MCF 10A (cell line): ENCODE data around the gene CSNK2A3. TPM values are rescaled to one million over a fixed set of nuclear protein-coding genes. Genes with fewer than 3 reads are reported as not detected.

ENCODE experiments used
- BruUV-seq: library from RNA; stranded (reverse); fragments of 400-500 nt; replicated peaks from 2 replicates; lab custom pipeline; 2021; lab: Mats Ljungman, UMichigan
- CTCF ChIA-PET: fragments of 300-600 bp; sonication (Branson Sonifier 250); formaldehyde crosslinking; extraction: SDS; loops from one replicate; lab custom pipeline; 2021; ENCODE audit warnings: antibody characterized with exemption, inconsistent platforms; lab: Yijun Ruan, JAX
- POLR2A ChIA-PET: fragments of 300-600, 350-650 bp; sonication (Branson Sonifier 250); formaldehyde crosslinking; extraction: SDS; loops from one replicate; lab custom pipeline; 2020; ENCODE audit warnings: antibody characterized with exemption, inconsistent platforms; lab: Yijun Ruan, JAX
- DNase-seq: peaks from one replicate; pipeline ENCODE4 v3.0.0-alpha.2; 2018; ENCODE audit not compliant: unreplicated experiment
- H3K27ac Mint-ChIP-seq: one replicate; pipeline ENCODE4 v1.8.0; 2022; ENCODE audit warnings: mild to moderate bottlenecking, low read depth, mixed read lengths; ENCODE audit not compliant: unreplicated experiment
- H3K27me3 Mint-ChIP-seq: one replicate; pipeline ENCODE4 v1.8.0; 2022; ENCODE audit warnings: mixed read lengths; ENCODE audit not compliant: insufficient read depth, unreplicated experiment
- H3K36me3 Mint-ChIP-seq: one replicate; pipeline ENCODE4 v1.8.0; 2022; ENCODE audit warnings: mild to moderate bottlenecking, moderate library complexity, mixed read lengths; ENCODE audit not compliant: insufficient read depth, unreplicated experiment
- H3K4me1 Mint-ChIP-seq: one replicate; pipeline ENCODE4 v1.8.0; 2022; ENCODE audit warnings: mixed read lengths; ENCODE audit not compliant: insufficient read depth, unreplicated experiment
- H3K4me3 Mint-ChIP-seq: one replicate; pipeline ENCODE4 v1.8.0; 2022; ENCODE audit warnings: mild to moderate bottlenecking, moderate library complexity, mixed read lengths; ENCODE audit not compliant: unreplicated experiment
- H3K9me3 Mint-ChIP-seq: one replicate; pipeline ENCODE4 v1.8.0; 2022; ENCODE audit warnings: mixed read lengths; ENCODE audit not compliant: unreplicated experiment
- CTCF ChIP-seq: fragments of 200-600 bp; IDR thresholded peaks from one replicate; pipeline ENCODE4 v1.8.0; 2022; ENCODE audit warnings: antibody characterized with exemption, mild to moderate bottlenecking; ENCODE audit not compliant: unreplicated experiment
- intact Hi-C: fragments of 100-400 bp; cut with micrococcal nuclease; formaldehyde crosslinking; loops from 2 replicates; pipeline ENCODE4 v1.14.1; 2022
- total RNA-seq: library from RNA; stranded (reverse); gene quantifications from 2 replicates; pipeline ENCODE4 v1.2.3, GENCODE V29; 2022

CSNK2A3 gene
- total RNA-seq, 1 experiment from 2014 or later = 2.2 TPM

GRCh38 chr11:11380340-11380739 is 27.3 kb upstream of the CSNK2A3 start:
- Mint-ChIP-seq H3K4me3 (no peak overlapping the region), H3K36me3 (peaks cover 6% of the 10 kb centered on the region), H3K27ac (no peak overlapping the region), H3K9me3 (no peaks in the 10 kb centered on the region), H3K27me3 (no peaks in the 10 kb centered on the region), H3K4me1 (no peaks in the 10 kb centered on the region)
- TF ChIP-seq CTCF = no peak
- CTCF ChIA-PET = no interaction called here
- no peak for DNase-seq
- intact Hi-C loops = loop anchor here (10.0 kb wide), 1 partner anchor 244 kb away; the partner anchor contains the start of gene GALNT18
- POLR2A ChIA-PET = interaction anchor here (0.6 kb wide), 1 partner anchor 11 kb away, joined by 3 read pairs; no protein-coding TSS in a partner anchor
- no TSS peak for BruUV-seq

GRCh38 chr11:11379661-11380060 is 26.6 kb upstream of the CSNK2A3 start:
- no peaks in the 10 kb centered on the region for H3K4me1 Mint-ChIP-seq
- intact Hi-C loops = loop anchor here (10.0 kb wide), 1 partner anchor 245 kb away; the partner anchor contains the start of gene GALNT18
- H3K27ac Mint-ChIP-seq = no peak overlapping the region
- no peaks in the 10 kb centered on the region for H3K27me3 Mint-ChIP-seq
- TF ChIP-seq CTCF = no peak
- ChIA-PET POLR2A (no interaction called here), CTCF (no interaction called here)
- H3K9me3 Mint-ChIP-seq = no peaks in the 10 kb centered on the region
- BruUV-seq = no TSS peak
- H3K36me3 Mint-ChIP-seq = peaks cover 6% of the 10 kb centered on the region
- DNase-seq = no peak
- H3K4me3 Mint-ChIP-seq = no peak overlapping the region

GRCh38 chr11:11378184-11378940 is 25.3 kb upstream of the CSNK2A3 start:
- no peak overlapping the region for H3K4me3 Mint-ChIP-seq
- no peaks in the 10 kb centered on the region for H3K4me1 Mint-ChIP-seq
- H3K27me3 Mint-ChIP-seq = no peaks in the 10 kb centered on the region
- no peak for DNase-seq
- no peak overlapping the region for H3K27ac Mint-ChIP-seq
- POLR2A ChIA-PET = no interaction called here
- H3K9me3 Mint-ChIP-seq = no peaks in the 10 kb centered on the region
- H3K36me3 Mint-ChIP-seq = peaks cover 6% of the 10 kb centered on the region
- CTCF ChIA-PET = interaction anchor here (0.6 kb wide), 2 partner anchors 171 to 240 kb away, joined by 3 to 4 read pairs; no protein-coding TSS in a partner anchor
- BruUV-seq = no TSS peak
- intact Hi-C loops = no loop called here
- TF ChIP-seq CTCF = no peak

GRCh38 chr11:11374358-11375148 is 21.5 kb upstream of the CSNK2A3 start:
- CTCF ChIA-PET = interaction anchor here (0.8 kb wide), 1 partner anchor 406 kb away, joined by 3 read pairs; no protein-coding TSS in a partner anchor
- no peak for TF ChIP-seq CTCF
- peaks cover 8% of the 10 kb centered on the region for H3K36me3 Mint-ChIP-seq

More at GRCh38 chr11:11374358-11375148, 21.5 kb upstream of the CSNK2A3 start:
- intact Hi-C loops = no loop called here
- Mint-ChIP-seq H3K4me1 (no peaks in the 10 kb centered on the region), H3K9me3 (no peaks in the 10 kb centered on the region), H3K4me3 (no peak overlapping the region), H3K27ac (no peak overlapping the region), H3K27me3 (no peaks in the 10 kb centered on the region)
- no TSS peak for BruUV-seq
- POLR2A ChIA-PET = interaction anchor here (0.6 kb wide), 1 partner anchor 288 kb away, joined by 3 read pairs; no protein-coding TSS in a partner anchor
- DNase-seq = no peak
